Measurements from ENCODE around the gene RSU1. TPM values are rescaled to one million over a fixed set of nuclear protein-coding genes. Genes with fewer than 3 reads are reported as not detected.

Gene RSU1
- total and polyA plus RNA-seq, 2 donors (not counting 3 experiments of a cell fraction or from before 2014, with no cell fraction given) = 80.2 to 104 TPM

DNA sequence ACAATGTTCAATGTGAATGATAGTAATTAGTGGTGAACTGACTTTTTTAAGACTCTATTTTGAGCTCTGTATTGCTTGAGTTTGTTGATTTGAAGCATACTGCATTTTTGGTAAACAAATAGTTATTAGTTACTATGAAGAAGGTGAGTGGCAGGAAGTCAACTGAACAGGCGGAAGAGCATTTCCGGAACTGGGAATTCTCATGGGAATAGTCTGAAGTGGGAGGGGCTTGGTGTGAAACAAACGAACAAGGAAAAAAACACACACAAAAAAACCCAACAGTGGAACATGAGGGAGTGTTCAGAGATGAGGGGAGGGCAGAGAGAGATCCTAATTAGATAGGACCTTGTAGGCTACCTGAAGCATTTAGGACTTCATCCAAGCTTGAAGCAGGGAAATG lies 251.6 kb downstream of the RSU1 start:
- H3K27ac ChIP-seq (ENCODE audit: insufficient read depth, low read depth, low read length) = no peak overlapping the region
- DNase-seq (ENCODE audit: low read depth, low spot score) = peak; percentile 17
- no peaks in the 10 kb centered on the region for H3K79me2 ChIP-seq (ENCODE audit: control insufficient read depth, insufficient read depth, low read length)
- FAIRE-seq = no peak
- H3K9me3 ChIP-seq (replicated peaks; ENCODE audit: control insufficient read depth, insufficient read depth, low read length) = no peaks in the 10 kb centered on the region
- H3K9ac ChIP-seq (replicated peaks; ENCODE audit: extremely low read depth, insufficient read depth, low read length) = no peak overlapping the region
- H3K9me1 ChIP-seq (replicated peaks; ENCODE audit: control insufficient read depth, extremely low read depth, insufficient read depth, low read length) = no peaks in the 10 kb centered on the region
- ChIA-PET POLR2A (no interaction called here), CTCF (interaction anchor here (0.9 kb wide), 1 partner anchor 21 kb away, joined by 3 read pairs; no protein-coding TSS in a partner anchor)
- H3K27me3 ChIP-seq (ENCODE audit: control insufficient read depth in 2 of 2, insufficient read depth in 2 of 2, low read length in 2 of 2) = peaks cover 0 to 1% of the 10 kb centered on the region in 2 experiments
- no peaks in the 10 kb centered on the region for H4K20me1 ChIP-seq (replicated peaks; ENCODE audit: control insufficient read depth, extremely low read depth, insufficient read depth, low read length)
- H3K36me3 ChIP-seq (ENCODE audit: control insufficient read depth in 2 of 2, extremely low read depth in 1 of 2, insufficient read depth in 2 of 2, low read length in 2 of 2) = no peaks in the 10 kb centered on the region
- H3K4me3 ChIP-seq (replicated peaks in 1 of 3; ENCODE audit: insufficient read depth in 1 of 3, low read depth in 1 of 3, low read length in 3 of 3) = no peak overlapping the region
- dilution Hi-C loops (cut with MboI; ENCODE audit: extremely low pct_ligation_motif_present, low sequenced_read_pairs) (no loop called here), intact Hi-C loops (cut with micrococcal nuclease) (no loop called here)
- H3K4me2 ChIP-seq (ENCODE audit: insufficient read depth, low read length) = peak overlapping the region; percentile 22
- no peak overlapping the region for H2AFZ ChIP-seq (ENCODE audit: low read depth, low read length)
- H3K4me1 ChIP-seq (ENCODE audit: control insufficient read depth, extremely low read depth, insufficient read depth, low read length) = no peaks in the 10 kb centered on the region
- no peak for TF ChIP-seq EZH2 (IDR thresholded peaks at IDR 0.05; ENCODE audit: borderline replicate concordance, low read depth, low read length, severe bottlenecking)
- no TSS peak for BruUV-seq (replicated peaks)

DNA sequence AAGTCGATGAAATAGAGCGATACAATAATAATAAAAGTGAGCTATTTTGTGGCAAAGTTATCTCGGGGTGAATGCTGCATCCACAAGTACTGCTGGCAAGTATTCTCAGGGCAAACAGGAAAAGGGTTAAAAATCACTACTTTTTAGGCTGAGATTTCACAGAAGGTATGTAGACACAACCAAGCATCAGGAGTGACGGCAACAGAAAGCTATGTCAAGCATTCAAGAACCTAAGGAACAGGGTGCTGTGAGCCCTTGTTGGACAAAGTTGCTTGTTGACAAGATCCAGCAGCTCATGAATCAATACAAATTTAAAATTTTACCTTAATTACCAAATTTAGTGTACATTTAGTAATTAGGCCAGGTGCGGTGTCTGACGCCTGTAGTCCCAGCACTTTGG lies 254.3 kb downstream of the RSU1 start:
- no peak for DNase-seq (ENCODE audit: low read depth, low spot score)
- Histone ChIP-seq H3K79me2 (ENCODE audit: control insufficient read depth, insufficient read depth, low read length) (no peaks in the 10 kb centered on the region), H3K27me3 (ENCODE audit: control insufficient read depth in 2 of 2, insufficient read depth in 2 of 2, low read length in 2 of 2) (no peaks in the 10 kb centered on the region), H4K20me1 (replicated peaks; ENCODE audit: control insufficient read depth, extremely low read depth, insufficient read depth, low read length) (no peaks in the 10 kb centered on the region), H3K4me1 (ENCODE audit: control insufficient read depth, extremely low read depth, insufficient read depth, low read length) (no peaks in the 10 kb centered on the region), H3K4me2 (ENCODE audit: insufficient read depth, low read length) (no peak overlapping the region), H3K9ac (replicated peaks; ENCODE audit: extremely low read depth, insufficient read depth, low read length) (no peak overlapping the region), H3K9me1 (replicated peaks; ENCODE audit: control insufficient read depth, extremely low read depth, insufficient read depth, low read length) (no peaks in the 10 kb centered on the region), H2AFZ (ENCODE audit: low read depth, low read length) (no peak overlapping the region), H3K9me3 (replicated peaks; ENCODE audit: control insufficient read depth, insufficient read depth, low read length) (no peaks in the 10 kb centered on the region), H3K27ac (ENCODE audit: insufficient read depth, low read depth, low read length) (no peak overlapping the region), H3K4me3 (replicated peaks in 1 of 3; ENCODE audit: insufficient read depth in 1 of 3, low read depth in 1 of 3, low read length in 3 of 3) (no peak overlapping the region), H3K36me3 (ENCODE audit: control insufficient read depth in 2 of 2, extremely low read depth in 1 of 2, insufficient read depth in 2 of 2, low read length in 2 of 2) (no peaks in the 10 kb centered on the region)
- no peak for FAIRE-seq
- TF ChIP-seq CTCF (IDR thresholded peaks at IDR 0.05; ENCODE audit: extremely low read depth in 1 of 2, insufficient read depth in 1 of 2, low read depth in 1 of 2, low read length in 2 of 2) (no peak), POLR2AphosphoS5 (IDR thresholded peaks at IDR 0.05; ENCODE audit: insufficient read depth, low read depth, low read length) (no peak), MAX (IDR thresholded peaks at IDR 0.05; ENCODE audit: insufficient read depth, insufficient read length) (no peak), GATA2 (IDR thresholded peaks at IDR 0.05; ENCODE audit: insufficient read depth, insufficient read length, low read depth, low read length) (no peak), JUN (IDR thresholded peaks at IDR 0.05; ENCODE audit: borderline replicate concordance, insufficient read depth, insufficient read length, low read depth) (no peak), MYC (IDR thresholded peaks at IDR 0.05; ENCODE audit: low read depth, low read length) (no peak), POLR2A (IDR thresholded peaks at IDR 0.05; ENCODE audit: low read depth, low read length) (no peak), EZH2 (IDR thresholded peaks at IDR 0.05; ENCODE audit: borderline replicate concordance, low read depth, low read length, severe bottlenecking) (no peak), FOS (IDR thresholded peaks at IDR 0.05; ENCODE audit: borderline replicate concordance, insufficient read depth, low read length) (no peak)
- dilution Hi-C loops (cut with MboI; ENCODE audit: extremely low pct_ligation_motif_present, low sequenced_read_pairs) (no loop called here), intact Hi-C loops (cut with micrococcal nuclease) (no loop called here)
- POLR2A ChIA-PET = no interaction called here
- no TSS peak for BruUV-seq (replicated peaks)
- CTCF ChIA-PET = no interaction called here
